GM15510 (cell line): ENCODE data around the gene FBXO33.

Experiments
- POLR2A ChIP-seq: IDR thresholded peaks from 3 replicates; pipeline ENCODE4 v1.6.1; 2011; ENCODE audit warnings: borderline replicate concordance; ENCODE audit not compliant: insufficient read length; ENCODE audit errors: extremely low read depth

FBXO33 gene

GRCh38 chr14:39368261-39368959 is 63.8 kb downstream of the FBXO33 start:
- TF ChIP-seq POLR2A: no peak

- no peak for TF ChIP-seq POLR2A
Measured at GRCh38 chr14:39367387-39367751, 64.9 kb downstream of the FBXO33 start.

- no peak for TF ChIP-seq POLR2A
Measured at GRCh38 chr14:39366460-39367386, 65.5 kb downstream of the FBXO33 start.

- no peak for TF ChIP-seq POLR2A
Measured at GRCh38 chr14:39365354-39365753, 66.9 kb downstream of the FBXO33 start.

GRCh38 chr14:39364509-39364908 is 67.7 kb downstream of the FBXO33 start:
- no peak for TF ChIP-seq POLR2A

- TF ChIP-seq POLR2A: no peak
Measured at GRCh38 chr14:39360316-39360715, 71.9 kb downstream of the FBXO33 start.

- no peak for TF ChIP-seq POLR2A
Measured at GRCh38 chr14:39351708-39352107, 80.5 kb downstream of the FBXO33 start.

- TF ChIP-seq POLR2A: no peak
Measured at GRCh38 chr14:39350866-39351265, 81.4 kb downstream of the FBXO33 start.
